OCI-LY3 (cell line): ENCODE measurements around the gene ATP5PB.

ENCODE experiments used
- H2AFZ ChIP-seq: fragments of 200-600, 300-600 bp; shearing (Covaris generic); 2 replicates; pipeline ENCODE4 v1.6.0; 2014; ENCODE audit warnings: antibody characterized with exemption, low read depth, low read length
- H3K27ac ChIP-seq: fragments of 200-600, 300-600 bp; sonication (generic); 2 replicates; pipeline ENCODE4 v1.5.1; 2014; ENCODE audit warnings: mild to moderate bottlenecking, low read length, moderate library complexity, mixed read lengths
- H3K27me3 ChIP-seq: fragments of 200-600, 300-600 bp; sonication (generic); 2 replicates; pipeline ENCODE4 v1.6.1; 2014; ENCODE audit warnings: low read depth, low read length, mixed read lengths
- H3K36me3 ChIP-seq: fragments of 200-600, 300-600 bp; sonication (generic); replicated peaks from 2 replicates; pipeline ENCODE3; 2014; ENCODE audit warnings: low read depth, low read length, mixed read lengths
- H3K4me1 ChIP-seq: fragments of 300-600, 200-600 bp; sonication (generic); 2 replicates; pipeline ENCODE4 v1.6.1; 2014; ENCODE audit warnings: low read length, mixed read lengths
- H3K4me2 ChIP-seq: fragments of 200-600, 300-600 bp; sonication (generic); 2 replicates; pipeline ENCODE4 v1.6.1; 2014; ENCODE audit warnings: low read length, mixed read lengths
- H3K4me3 ChIP-seq: fragments of 300-600, 200-600 bp; sonication (generic); 2 replicates; pipeline ENCODE4 v1.5.1; 2014; ENCODE audit warnings: antibody characterized with exemption, mild to moderate bottlenecking, low read length, moderate library complexity
- H3K79me2 ChIP-seq: fragments of 300-600, 200-600 bp; shearing (Covaris generic); 2 replicates; pipeline ENCODE4 v1.6.1; 2014; ENCODE audit warnings: mild to moderate bottlenecking, low read length, mixed read lengths
- H3K9ac ChIP-seq: fragments of 300-600, 200-600 bp; shearing (Covaris generic); 2 replicates; pipeline ENCODE4 v1.6.0; 2014; ENCODE audit warnings: mild to moderate bottlenecking, low read length, moderate library complexity
- H3K9me3 ChIP-seq: fragments of 200-600, 300-600 bp; shearing (Covaris generic); 2 replicates; pipeline ENCODE4 v1.6.1; 2014; ENCODE audit warnings: low read length, mixed read lengths; ENCODE audit not compliant: insufficient read depth
- H4K20me1 ChIP-seq: fragments of 200-600, 300-600 bp; sonication (generic); 2 replicates; pipeline ENCODE4 v1.6.1; 2016; ENCODE audit warnings: low read length, mixed read lengths; ENCODE audit not compliant: insufficient read depth
- CTCF ChIP-seq: fragments of 200-600, 300-600 bp; sonication (generic); IDR thresholded peaks from 2 replicates; pipeline ENCODE4 v1.5.1; 2014; ENCODE audit warnings: antibody characterized with exemption, low read length, low read depth
- EZH2phosphoT487 ChIP-seq: fragments of 200-600 bp; shearing (Covaris generic); IDR thresholded peaks from 2 replicates; pipeline ENCODE4 v1.6.1; 2018; ENCODE audit warnings: antibody characterized with exemption, mixed run types, low read depth

ATP5PB gene

GRCh38 chr1:111417755-111418154, 31.5 kb upstream of the ATP5PB start:
- Histone ChIP-seq H3K27ac (no peak overlapping the region), H3K4me2 (no peak overlapping the region), H3K9ac (no peak overlapping the region)

GRCh38 chr1:111419037-111419436, 30.2 kb upstream of the ATP5PB start:
- H2AFZ ChIP-seq = no peak overlapping the region
- H3K4me2 ChIP-seq = no peak overlapping the region
- no peak overlapping the region for H3K27ac ChIP-seq
- H3K4me1 ChIP-seq = peaks cover 13% of the 10 kb centered on the region
- H3K9ac ChIP-seq = no peak overlapping the region
- H3K79me2 ChIP-seq = no peaks in the 10 kb centered on the region
- no peak for TF ChIP-seq EZH2phosphoT487
- H3K27me3 ChIP-seq = no peaks in the 10 kb centered on the region
- no peak overlapping the region for H3K4me3 ChIP-seq
- H3K36me3 ChIP-seq = no peaks in the 10 kb centered on the region
- no peaks in the 10 kb centered on the region for H4K20me1 ChIP-seq
- no peaks in the 10 kb centered on the region for H3K9me3 ChIP-seq

More at GRCh38 chr1:111417755-111418154, 31.5 kb upstream of the ATP5PB start:
- Histone ChIP-seq H2AFZ (no peak overlapping the region), H3K4me3 (no peak overlapping the region), H3K4me1 (peaks cover 13% of the 10 kb centered on the region), H3K79me2 (no peaks in the 10 kb centered on the region), H3K27me3 (no peaks in the 10 kb centered on the region), H3K9me3 (no peaks in the 10 kb centered on the region), H3K36me3 (no peaks in the 10 kb centered on the region), H4K20me1 (no peaks in the 10 kb centered on the region)
- TF ChIP-seq CTCF = no peak
- no peak for TF ChIP-seq EZH2phosphoT487

- Histone ChIP-seq H3K4me2 (no peak overlapping the region), H4K20me1 (no peaks in the 10 kb centered on the region), H3K79me2 (no peaks in the 10 kb centered on the region), H3K4me3 (no peak overlapping the region), H3K27me3 (no peaks in the 10 kb centered on the region), H2AFZ (no peak overlapping the region), H3K27ac (no peak overlapping the region), H3K36me3 (no peaks in the 10 kb centered on the region), H3K9ac (no peak overlapping the region), H3K4me1 (peaks cover 13% of the 10 kb centered on the region), H3K9me3 (no peaks in the 10 kb centered on the region)
- TF ChIP-seq CTCF (no peak), EZH2phosphoT487 (no peak)
Measured at GRCh38 chr1:111420377-111420776, 28.9 kb upstream of the ATP5PB start.

- no peak overlapping the region for H3K4me2 ChIP-seq
- peaks cover 8% of the 10 kb centered on the region; the same call in 1 of the 2 replicates for H3K4me1 ChIP-seq
- H4K20me1 ChIP-seq = no peaks in the 10 kb centered on the region
- H3K79me2 ChIP-seq = no peaks in the 10 kb centered on the region
- H3K9me3 ChIP-seq = no peaks in the 10 kb centered on the region
- H3K9ac ChIP-seq = no peak overlapping the region
- H3K4me3 ChIP-seq = no peak overlapping the region
- TF ChIP-seq EZH2phosphoT487 (no peak), CTCF (no peak)
- H3K27ac ChIP-seq = no peak overlapping the region
- H2AFZ ChIP-seq = no peak overlapping the region
- no peaks in the 10 kb centered on the region for H3K36me3 ChIP-seq
- H3K27me3 ChIP-seq = no peaks in the 10 kb centered on the region
Measured at GRCh38 chr1:111422546-111423391, 26.5 kb upstream of the ATP5PB start.
